Measurements from ENCODE around the gene ZDHHC11B. TPM values are rescaled to one million over a fixed set of nuclear protein-coding genes. Genes with fewer than 3 reads are reported as not detected.

The ZDHHC11B gene
- total RNA-seq, 1 experiment from 2014 or later: 3.8 TPM

DNA sequence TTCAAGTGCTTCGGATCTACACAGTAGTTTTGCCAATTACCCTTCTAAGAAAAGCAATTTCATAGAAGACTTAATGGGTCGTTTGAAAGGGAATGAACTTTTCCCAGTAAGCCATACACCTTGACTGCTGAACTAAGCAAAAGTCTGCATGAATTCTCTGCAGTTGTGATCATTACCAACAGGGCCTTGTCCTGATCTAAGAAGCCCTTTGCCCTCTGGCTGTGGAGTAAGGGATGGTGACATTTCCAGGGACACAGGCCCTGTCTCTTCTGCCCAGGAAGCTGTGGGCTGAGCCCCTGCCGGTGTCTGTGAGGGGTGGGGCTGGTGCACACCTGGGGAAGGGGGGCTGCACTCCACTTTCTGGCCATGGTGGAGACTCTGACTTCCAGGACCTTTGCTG lies 35.7 kb upstream of the ZDHHC11B start (continued):
- TF ChIP-seq, protein P1, sequence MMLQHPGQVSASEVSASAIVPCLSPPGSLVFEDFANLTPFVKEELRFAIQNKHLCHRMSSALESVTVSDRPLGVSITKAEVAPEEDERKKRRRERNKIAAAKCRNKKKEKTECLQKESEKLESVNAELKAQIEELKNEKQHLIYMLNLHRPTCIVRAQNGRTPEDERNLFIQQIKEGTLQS (IDR thresholded peaks at IDR 0.05): no peak
- TF ChIP-seq EGR1 (IDR thresholded peaks at IDR 0.05; ENCODE audit: low read depth): no peak
- no peak for TF ChIP-seq CBX3 (IDR thresholded peaks at IDR 0.05; ENCODE audit: low read depth)

DNA sequence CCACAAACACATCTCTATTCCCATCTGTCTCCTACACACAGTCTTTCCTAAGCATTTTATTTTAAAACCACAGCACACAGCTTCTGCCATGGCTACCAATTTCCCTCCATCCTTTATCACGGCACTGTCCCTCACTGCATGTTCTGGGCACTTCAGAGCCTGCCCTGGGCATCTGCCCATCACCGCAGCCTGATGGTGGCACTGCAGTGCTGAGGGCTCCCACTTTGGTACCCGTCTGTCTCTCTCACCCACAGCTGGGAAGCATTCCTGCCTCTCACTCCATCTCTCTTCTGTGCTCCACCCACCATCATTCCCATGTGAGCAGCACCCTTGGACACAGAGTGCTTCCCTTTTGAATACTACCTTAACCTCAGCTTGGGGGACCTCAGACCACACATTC lies 34.5 kb upstream of the ZDHHC11B start:
- no peaks in the 10 kb centered on the region for H3K4me1 ChIP-seq (ENCODE audit: control insufficient read depth in 1 of 2, insufficient read depth in 2 of 2, low read length in 2 of 2)

More for the DNA sequence above, 34.5 kb upstream of the ZDHHC11B start:
- ChIA-PET POLR2A (no interaction called here), CTCF (no interaction called here), RAD21 (ENCODE audit: low non-redundant PET in 1 of 2, low total read pairs in 2 of 2, uncharacterized antibody in 2 of 2, unreplicated experiment in 2 of 2) (no interaction called here)
- Histone ChIP-seq H4K20me1 (ENCODE audit: insufficient read depth) (no peaks in the 10 kb centered on the region), H3K9ac (ENCODE audit: low read length) (no peak overlapping the region), H3K4me2 (ENCODE audit: low read length) (no peak overlapping the region), H3K36me3 (ENCODE audit: control insufficient read depth in 1 of 2, insufficient read depth in 2 of 2, low read length in 2 of 2) (no peaks in the 10 kb centered on the region; a peak in 1 of 4 replicates), H3K9me3 (ENCODE audit: control insufficient read depth in 1 of 2, insufficient read depth in 1 of 2, low read depth in 1 of 2, low read length in 2 of 2) (no peaks in the 10 kb centered on the region), H3K79me2 (ENCODE audit: insufficient read depth, low read length) (no peaks in the 10 kb centered on the region), H3K9me2 (ENCODE audit: insufficient read depth) (no peaks in the 10 kb centered on the region), H2AFZ (ENCODE audit: low read depth, low read length, poor library complexity, severe bottlenecking) (no peak overlapping the region), H3K4me3 (replicated peaks in 1 of 2; ENCODE audit: low read depth in 1 of 2, low read length in 2 of 2) (no peak overlapping the region), H3K27ac (ENCODE audit: low read depth, low read length) (no peak overlapping the region), H3K27me3 (ENCODE audit: insufficient read depth, low read length) (no peaks in the 10 kb centered on the region)
- no TSS peak for BruUV-seq (replicated peaks)
- DNase-seq (ENCODE audit: low read depth, low spot score) (no peak), ATAC-seq (no peak)
- intact Hi-C loops (cut with micrococcal nuclease): no loop called here
- no peak for TF ChIP-seq EGR1 (IDR thresholded peaks at IDR 0.05; ENCODE audit: low read depth)
- TF ChIP-seq, protein P2, sequence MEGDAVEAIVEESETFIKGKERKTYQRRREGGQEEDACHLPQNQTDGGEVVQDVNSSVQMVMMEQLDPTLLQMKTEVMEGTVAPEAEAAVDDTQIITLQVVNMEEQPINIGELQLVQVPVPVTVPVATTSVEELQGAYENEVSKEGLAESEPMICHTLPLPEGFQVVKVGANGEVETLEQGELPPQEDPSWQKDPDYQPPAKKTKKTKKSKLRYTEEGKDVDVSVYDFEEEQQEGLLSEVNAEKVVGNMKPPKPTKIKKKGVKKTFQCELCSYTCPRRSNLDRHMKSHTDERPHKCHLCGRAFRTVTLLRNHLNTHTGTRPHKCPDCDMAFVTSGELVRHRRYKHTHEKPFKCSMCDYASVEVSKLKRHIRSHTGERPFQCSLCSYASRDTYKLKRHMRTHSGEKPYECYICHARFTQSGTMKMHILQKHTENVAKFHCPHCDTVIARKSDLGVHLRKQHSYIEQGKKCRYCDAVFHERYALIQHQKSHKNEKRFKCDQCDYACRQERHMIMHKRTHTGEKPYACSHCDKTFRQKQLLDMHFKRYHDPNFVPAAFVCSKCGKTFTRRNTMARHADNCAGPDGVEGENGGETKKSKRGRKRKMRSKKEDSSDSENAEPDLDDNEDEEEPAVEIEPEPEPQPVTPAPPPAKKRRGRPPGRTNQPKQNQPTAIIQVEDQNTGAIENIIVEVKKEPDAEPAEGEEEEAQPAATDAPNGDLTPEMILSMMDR (IDR thresholded peaks at IDR 0.05 in 2 of 3, conservative IDR thresholded peaks at IDR 0.05 in 1 of 3; ENCODE audit: borderline replicate concordance in 1 of 3, insufficient read depth in 1 of 3, low read depth in 2 of 3, low read length in 2 of 3): no peak
- no peak for TF ChIP-seq CBX3 (IDR thresholded peaks at IDR 0.05; ENCODE audit: low read depth)
- no peak for TF ChIP-seq FOSL1 (IDR thresholded peaks at IDR 0.05; ENCODE audit: low read depth)

Data from HCT116 (cell line).